GM18526 (cell line): ENCODE measurements around the gene LSP1.

Source experiments
- POLR2A ChIP-seq: IDR thresholded peaks from 3 replicates; pipeline ENCODE4 v1.6.1; 2011; ENCODE audit not compliant: insufficient read length; ENCODE audit errors: extremely low read depth

LSP1 gene, protein sequence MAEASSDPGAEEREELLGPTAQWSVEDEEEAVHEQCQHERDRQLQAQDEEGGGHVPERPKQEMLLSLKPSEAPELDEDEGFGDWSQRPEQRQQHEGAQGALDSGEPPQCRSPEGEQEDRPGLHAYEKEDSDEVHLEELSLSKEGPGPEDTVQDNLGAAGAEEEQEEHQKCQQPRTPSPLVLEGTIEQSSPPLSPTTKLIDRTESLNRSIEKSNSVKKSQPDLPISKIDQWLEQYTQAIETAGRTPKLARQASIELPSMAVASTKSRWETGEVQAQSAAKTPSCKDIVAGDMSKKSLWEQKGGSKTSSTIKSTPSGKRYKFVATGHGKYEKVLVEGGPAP

GRCh38 chr11:1852877-1853276, at the start of gene LSP1:
Gene LSP1, plus strand, starts transcription at chr11:1853084. Its CDS starts 61 bp downstream, at chr11:1853145.
- peak; percentile 83 for TF ChIP-seq POLR2A

DNA sequence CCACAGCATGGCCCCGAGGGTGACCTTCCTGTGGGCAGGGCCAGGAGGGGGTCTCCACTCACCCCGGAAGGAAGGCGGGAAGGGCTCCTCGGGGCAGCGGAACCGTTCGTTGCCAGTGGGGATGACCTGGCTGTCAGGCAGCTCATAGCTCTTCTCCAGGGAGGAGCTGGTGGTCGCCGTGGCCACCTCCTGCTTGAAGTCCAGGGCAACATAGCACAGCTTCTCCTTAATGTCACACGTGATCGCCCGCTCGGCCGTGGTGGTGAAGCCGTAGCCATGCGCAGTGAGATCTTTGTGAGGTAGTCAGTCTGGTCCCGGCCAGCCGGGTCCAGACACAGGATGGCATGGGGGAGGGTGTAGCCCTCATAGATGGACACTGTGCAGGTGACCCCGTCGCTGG, 49.6 kb upstream of the LSP1 start:
- no peak for TF ChIP-seq POLR2A

GRCh38 chr11:1805525-1805924, 47.4 kb upstream of the LSP1 start:
- no peak for TF ChIP-seq POLR2A

DNA sequence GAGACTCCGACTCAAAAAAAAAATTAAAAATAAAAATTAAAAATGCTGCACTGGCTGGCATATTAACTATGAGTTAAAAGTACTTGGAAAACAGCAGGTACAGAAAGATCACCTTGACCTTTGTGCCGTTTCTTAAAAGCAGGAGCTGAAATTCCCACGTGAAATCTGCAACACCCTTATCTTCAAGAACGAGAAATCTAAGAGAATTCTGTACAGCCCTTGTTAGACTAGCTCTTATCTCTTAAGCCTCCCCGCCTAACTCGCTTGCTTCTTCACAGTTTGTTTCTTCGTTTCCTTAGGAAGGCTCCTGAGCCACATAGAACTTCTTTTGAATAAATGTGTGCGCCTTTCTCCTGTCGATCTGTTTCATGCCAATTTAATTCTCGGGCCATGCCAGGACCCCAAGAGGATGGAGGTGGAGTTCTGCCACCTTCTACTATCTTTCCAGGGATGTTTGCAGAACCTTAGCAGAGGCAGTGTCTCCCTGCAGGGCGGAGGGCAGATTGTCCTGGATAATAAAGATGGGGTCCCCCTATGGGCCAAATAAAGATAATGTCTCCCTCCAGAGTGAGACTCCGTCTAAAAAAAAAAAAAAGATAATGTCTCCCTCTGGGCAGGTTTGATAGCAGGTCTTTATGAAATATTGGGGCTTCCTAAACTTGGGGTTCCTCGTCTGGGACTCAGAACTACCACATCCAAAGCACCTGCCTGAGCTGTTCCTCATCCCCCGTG, 45.5 kb upstream of the LSP1 start:
- no peak for TF ChIP-seq POLR2A

GRCh38 chr11:1810761-1811160, 42.1 kb upstream of the LSP1 start:
- no peak for TF ChIP-seq POLR2A

DNA sequence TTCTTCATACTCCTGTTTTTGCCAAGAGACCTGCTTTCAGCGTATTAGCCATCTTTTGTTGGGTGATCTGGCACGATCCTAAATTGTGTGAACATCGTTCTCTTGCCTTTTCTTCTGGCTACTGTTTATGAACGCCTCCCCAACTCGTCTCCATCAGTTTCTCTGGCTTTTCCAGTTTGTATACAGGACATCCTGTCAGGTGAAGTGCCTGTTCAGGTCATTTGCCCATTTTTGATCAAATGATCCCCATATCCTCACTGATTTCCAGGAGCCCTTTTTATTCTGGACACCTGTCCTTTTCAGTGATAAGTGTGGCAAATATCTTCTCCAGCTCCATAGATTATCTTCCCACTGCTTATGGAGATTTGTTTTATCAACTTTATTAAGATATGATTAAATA, 40.6 kb upstream of the LSP1 start:
- no peak for TF ChIP-seq POLR2A

- no peak for TF ChIP-seq POLR2A
These were observed 40.1 kb upstream of the LSP1 start for GRCh38 chr11:1812801-1813200.

DNA sequence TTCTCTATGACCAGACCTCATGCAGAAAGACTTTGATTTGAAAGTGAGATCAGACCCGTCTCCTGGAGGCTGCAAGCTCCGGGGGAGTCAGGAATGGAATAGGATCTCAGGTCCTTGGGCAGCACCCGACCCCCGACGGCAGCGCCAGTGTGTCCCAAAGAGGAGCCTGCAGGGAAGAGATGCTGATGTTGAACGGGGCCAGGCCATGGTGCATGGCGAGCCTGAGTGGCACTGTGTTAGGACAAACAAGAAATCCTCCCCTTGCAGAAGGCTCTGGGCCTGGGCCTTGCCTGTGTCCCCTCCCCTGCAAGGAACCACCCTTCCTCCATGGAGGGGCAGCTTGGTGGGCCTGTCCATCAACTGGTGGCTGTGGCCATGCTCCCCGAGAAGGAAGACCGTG, 38.2 kb upstream of the LSP1 start:
- TF ChIP-seq POLR2A: no peak

GRCh38 chr11:1815311-1815710, 37.6 kb upstream of the LSP1 start:
- no peak for TF ChIP-seq POLR2A

GRCh38 chr11:1815751-1816150, 37.1 kb upstream of the LSP1 start:
- no peak for TF ChIP-seq POLR2A

GRCh38 chr11:1817000-1817399, 35.9 kb upstream of the LSP1 start:
- TF ChIP-seq POLR2A: no peak

GRCh38 chr11:1817511-1817910, 35.4 kb upstream of the LSP1 start:
- TF ChIP-seq POLR2A: no peak

GRCh38 chr11:1819074-1819473, 33.8 kb upstream of the LSP1 start:
- TF ChIP-seq POLR2A: no peak

DNA sequence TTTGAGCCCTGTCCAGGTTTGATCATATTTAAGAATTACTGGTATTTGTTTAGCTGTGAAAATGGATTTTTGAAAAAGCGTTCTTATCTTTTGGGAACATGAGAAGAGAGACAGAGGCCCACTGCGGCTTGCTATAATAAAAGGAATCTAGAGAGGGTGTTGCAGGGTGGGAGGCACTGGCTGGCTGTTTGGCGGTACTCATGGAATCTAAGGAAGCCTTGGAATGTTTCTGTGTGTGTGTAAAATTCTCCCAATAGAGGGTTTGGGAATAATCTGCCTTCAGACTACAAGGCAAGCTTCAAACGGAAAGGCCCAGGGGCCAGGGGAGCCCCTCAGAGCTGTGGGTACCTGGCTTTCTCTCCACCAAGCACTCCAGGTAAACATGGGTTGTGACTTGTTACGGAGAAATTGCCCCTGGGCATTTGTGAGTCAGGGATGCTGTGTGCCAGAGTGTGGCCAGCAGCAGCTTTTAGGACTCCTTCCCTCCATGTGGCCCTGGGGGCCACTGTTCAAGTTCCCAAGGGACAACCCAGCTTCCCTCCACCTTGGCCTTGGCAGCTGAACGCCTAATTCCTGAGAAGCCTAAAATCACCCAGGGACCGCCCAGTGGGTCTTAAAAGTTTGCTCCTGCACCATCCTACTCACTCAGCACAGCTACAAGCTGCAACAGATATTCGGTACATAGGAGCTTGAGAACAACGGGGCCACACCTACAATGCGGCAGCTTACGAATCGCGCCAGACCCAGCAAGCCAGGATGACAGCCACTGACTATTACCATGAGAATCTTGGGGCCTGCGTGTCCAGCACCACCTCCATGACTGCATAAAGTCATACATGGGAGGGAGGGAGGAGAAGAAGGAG, 32.2 kb upstream of the LSP1 start:
- no peak for TF ChIP-seq POLR2A

GRCh38 chr11:1821562-1821961, 31.3 kb upstream of the LSP1 start:
- no peak for TF ChIP-seq POLR2A
